ENCODE results near the gene EMP2.
"Not testable (repeated sequence)": the region's sequence is repeated elsewhere in the genome, so short reads cannot be mapped to it uniquely, and the experiment has no call there.

Gene EMP2

GRCh38 chr16:10519297-10519696 is 61.1 kb downstream of the EMP2 start:
- no peak for DNase-seq

GRCh38 chr16:10518479-10519041 is 61.8 kb downstream of the EMP2 start:
- no peak for DNase-seq

- no peak for DNase-seq
Observed at GRCh38 chr16:10517868-10518267, 62.5 kb downstream of the EMP2 start.

- peak; percentile 27 to 34 for DNase-seq
Observed at GRCh38 chr16:10514369-10515055, 65.9 kb downstream of the EMP2 start.

GRCh38 chr16:10511829-10512228 is 68.6 kb downstream of the EMP2 start:
- DNase-seq: no peak

- no peak for DNase-seq
Observed at GRCh38 chr16:10510279-10510678, 70.1 kb downstream of the EMP2 start.

- peak; percentile 28 to 40 for DNase-seq
Observed at GRCh38 chr16:10509534-10510025, 70.8 kb downstream of the EMP2 start.

- DNase-seq: not testable (repeated sequence)
Observed at GRCh38 chr16:10505286-10505685, 75.1 kb downstream of the EMP2 start.

- no peak for DNase-seq
Observed at GRCh38 chr16:10504404-10504885, 76.0 kb downstream of the EMP2 start.

- DNase-seq: no peak
Observed at GRCh38 chr16:10502776-10503175, 77.6 kb downstream of the EMP2 start.

- no peak for DNase-seq
Observed at GRCh38 chr16:10501016-10501607, 79.3 kb downstream of the EMP2 start.

- no peak for DNase-seq
Observed at GRCh38 chr16:10500582-10500981, 79.8 kb downstream of the EMP2 start.

- no peak for DNase-seq
Observed at GRCh38 chr16:10497132-10498101, 83.0 kb downstream of the EMP2 start.

- no peak for DNase-seq
Observed at GRCh38 chr16:10495031-10495345, 85.4 kb downstream of the EMP2 start.

- DNase-seq: no peak
Observed at GRCh38 chr16:10494343-10495030, 85.9 kb downstream of the EMP2 start.

- no peak for DNase-seq
Observed at GRCh38 chr16:10493276-10493675, 87.1 kb downstream of the EMP2 start.

GRCh38 chr16:10490141-10490540 is 90.3 kb downstream of the EMP2 start:
- DNase-seq: no peak

GRCh38 chr16:10485698-10486382 is 94.6 kb downstream of the EMP2 start:
- no peak for DNase-seq

GRCh38 chr16:10485159-10485558 is 95.2 kb downstream of the EMP2 start:
- no peak for DNase-seq

- no peak for DNase-seq
Observed at GRCh38 chr16:10480151-10480550, 100.2 kb downstream of the EMP2 start.

Data from activated CD4-positive, alpha-beta T cell treated with anti-CD3 and anti-CD28 coated beads, Interleukin-2, amount 50 U/mL, for 4 hours (primary cell).